ENCODE results near the gene PARD3B.

The PARD3B gene

DNA sequence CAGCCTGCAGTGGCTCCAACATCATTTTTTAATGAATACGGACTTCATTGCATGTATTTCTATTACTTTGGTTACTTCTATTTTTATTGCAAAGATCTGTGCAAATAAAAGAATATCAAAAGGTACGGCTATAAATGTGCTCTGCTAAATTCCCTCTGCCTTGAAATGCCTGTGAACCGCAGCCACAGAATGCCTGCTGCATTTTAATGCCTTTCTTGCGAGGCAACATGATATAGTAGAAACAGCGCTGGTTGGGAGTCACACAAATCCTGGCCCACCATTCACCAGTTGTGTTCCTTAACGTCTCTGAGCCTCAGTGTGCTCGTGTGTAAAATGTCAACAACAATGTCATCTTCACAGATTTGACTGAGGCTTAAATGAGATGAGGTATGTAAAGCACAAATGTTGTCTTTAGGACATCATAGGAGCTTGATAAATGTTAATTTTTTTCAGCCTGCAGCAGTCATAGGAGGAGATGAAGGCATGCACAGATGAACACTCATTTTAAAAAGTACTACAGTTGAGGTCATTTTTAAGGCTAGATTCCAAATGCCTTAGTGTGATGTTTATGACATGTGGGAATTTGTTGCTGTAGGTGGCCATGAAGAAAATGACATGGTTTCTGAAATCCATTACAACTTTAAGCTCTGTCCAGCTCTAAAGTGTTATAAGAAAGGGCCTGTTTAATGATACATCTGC, 949.4 kb downstream of the PARD3B start:
- DNase-seq = no peak

DNA sequence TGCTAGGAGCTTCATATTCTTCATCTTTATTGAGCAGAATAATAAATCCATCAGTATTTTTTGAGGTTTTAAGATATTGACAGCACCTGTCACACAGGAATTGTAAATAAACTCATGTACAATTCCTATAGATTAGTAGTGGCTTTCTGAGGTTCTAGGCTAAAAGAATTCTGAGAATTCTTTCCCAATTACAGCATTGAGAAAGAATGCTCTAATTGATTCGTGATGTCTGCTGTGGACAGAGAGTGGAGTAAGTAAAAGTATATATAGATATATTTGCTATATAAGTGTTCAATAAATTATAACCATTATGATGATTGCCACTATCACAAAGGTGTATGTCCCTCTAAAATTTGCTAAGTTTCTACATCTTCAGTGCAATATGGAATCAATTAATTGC, 950.5 kb downstream of the PARD3B start:
- DNase-seq = no peak

DNA sequence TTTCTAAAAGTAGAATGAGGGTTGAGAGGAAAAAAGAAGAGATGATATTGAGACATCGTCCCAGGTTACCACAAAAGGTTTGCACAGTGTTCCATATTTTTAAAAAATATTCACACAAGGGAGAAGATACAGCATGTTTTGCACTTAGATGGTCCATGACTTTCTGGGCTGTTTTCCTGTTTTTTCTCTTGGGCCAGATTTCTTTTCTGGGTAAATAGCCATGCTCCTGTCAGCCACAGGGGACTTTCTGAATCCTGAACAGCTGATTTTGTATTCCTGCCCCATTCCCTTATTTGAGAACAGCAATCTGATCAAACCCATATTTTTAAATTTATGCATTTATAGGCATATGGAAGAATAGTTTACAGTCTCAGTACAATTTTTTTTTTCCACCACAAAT, 951.1 kb downstream of the PARD3B start:
- DNase-seq = no peak

DNA sequence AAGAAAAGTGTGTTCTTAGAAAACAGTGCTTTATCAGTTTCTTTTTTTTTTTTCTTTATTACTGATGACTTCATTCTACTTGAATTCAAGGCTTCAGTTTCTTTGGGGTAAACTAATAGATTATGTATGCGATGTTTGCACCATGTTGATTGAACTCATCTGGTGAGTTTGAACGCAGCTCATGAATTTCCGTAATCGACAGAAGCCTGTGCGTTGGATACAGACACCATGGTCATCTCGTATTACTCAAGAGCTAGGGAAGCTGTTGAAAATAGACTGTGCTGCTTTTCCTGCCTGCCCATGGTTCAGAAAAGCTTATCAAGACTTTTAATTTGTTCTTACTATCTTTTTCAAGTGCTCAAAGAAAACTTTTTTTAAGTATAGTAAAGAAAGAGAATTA, 951.5 kb downstream of the PARD3B start:
- no peak for DNase-seq

DNA sequence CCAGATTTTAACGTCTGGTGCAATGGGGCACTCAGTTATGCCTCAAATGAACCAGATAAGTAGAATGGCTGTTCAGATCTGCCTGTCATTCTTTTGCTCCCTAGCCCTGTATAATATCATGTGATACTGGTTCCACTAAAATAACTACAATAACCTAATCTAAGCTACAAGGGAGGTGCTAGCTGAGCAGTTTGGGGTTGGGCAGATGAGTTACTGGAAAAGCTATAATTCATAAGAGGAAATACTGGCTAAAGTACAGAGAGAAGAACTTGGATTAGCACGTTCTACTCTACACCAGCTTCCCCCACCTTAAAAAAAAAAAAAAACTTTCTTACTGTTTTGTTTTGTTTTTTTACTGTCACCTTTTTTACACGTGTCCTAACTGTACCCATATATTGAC, 953.7 kb downstream of the PARD3B start:
- no peak for DNase-seq

DNA sequence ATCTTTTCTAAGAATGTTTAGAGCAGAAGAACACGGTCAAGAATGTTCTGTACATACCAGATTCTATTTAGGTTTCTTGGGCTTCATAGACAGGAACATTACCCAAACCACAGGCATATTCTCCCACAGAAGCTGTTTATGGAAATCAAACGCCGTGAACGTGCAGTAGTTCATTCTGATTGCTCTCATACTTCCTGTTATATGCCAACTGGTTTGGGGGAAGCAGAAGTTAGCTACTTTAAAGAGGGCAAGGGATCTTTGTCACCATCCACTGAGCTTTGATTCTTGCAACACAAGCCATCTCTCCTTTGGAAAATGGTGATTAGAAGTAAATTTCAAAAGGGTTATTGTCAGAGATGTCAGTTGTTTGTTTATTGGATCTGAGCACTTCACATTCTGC, 954.8 kb downstream of the PARD3B start:
- no peak for DNase-seq

DNA sequence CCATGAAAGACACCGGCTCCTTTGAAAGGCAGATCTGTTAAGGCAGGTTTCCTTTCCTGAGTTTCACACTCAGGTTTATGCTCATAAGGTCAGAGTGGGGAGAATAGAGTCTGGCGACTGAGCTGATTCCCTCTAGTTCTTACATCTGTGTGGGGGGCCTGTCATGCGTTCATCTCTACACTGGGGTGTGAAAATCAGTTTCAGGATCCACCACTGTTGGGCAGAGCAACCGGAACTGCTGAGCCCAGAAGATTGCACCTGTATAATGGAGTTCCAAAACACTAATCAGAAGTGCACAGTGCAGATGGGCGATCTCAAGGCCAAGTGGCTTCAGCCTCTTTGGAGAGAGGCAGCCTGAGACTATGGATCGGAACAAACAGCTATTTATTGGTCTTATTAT, 955.7 kb downstream of the PARD3B start:
- DNase-seq = no peak

DNA sequence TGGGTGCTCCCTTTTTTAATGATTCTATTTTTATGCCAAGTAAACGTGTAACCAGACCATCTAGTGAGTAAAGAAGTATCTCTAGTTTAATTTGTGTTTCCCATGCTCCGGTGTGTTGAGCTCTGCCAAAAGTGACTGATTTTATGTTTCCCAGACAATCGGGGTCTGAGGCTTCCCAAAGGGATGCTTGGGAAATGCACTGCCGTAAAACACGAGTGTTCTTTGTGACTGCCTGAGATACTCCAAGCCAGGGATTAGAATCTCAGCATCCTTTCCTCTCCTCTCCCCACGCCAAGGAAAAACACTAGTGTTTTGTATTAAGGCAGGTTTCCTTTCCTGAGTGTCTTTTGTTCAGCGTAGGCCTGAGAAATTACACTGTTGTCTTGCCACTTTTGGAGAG, 956.6 kb downstream of the PARD3B start:
- no peak for DNase-seq

DNA sequence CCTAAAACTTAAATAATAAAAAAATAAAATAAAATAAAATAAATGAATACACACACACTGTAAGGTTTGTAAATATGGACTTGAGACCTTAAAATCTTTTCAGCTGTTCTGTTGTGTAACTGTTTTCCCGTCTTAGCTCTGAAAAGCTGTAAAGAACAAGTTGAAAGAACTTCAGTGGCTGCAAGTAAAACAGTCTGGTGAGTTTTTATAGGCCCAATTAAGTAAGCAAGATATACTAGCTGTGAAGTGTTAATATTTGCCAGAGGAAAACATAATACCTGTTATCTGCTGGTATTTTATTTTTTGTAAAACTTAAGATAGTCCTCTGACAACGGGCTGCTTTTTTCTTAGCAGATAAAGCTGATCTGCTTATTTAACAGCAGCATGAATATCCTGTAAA, 960.1 kb downstream of the PARD3B start:
- DNase-seq = no peak

DNA sequence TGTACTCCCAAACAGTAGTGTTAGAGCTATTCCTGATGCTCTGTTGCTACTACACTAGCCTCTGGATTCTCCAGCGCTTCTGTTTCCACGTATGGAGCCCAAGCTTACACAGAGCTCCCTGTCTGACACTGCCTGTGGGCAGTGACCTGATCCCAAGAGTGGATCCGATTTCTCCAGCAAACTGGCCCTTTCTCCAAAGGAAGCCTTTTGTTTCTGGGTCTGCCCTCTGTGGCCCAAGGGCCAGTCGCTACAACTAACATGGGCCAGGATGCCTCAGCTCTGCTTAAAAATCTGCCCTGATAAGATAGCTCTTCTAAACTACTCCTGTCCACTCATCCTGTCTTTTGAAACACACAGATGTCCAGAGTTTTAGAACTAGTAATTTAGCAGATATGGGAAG, 964.4 kb downstream of the PARD3B start:
- no peak for DNase-seq

DNA sequence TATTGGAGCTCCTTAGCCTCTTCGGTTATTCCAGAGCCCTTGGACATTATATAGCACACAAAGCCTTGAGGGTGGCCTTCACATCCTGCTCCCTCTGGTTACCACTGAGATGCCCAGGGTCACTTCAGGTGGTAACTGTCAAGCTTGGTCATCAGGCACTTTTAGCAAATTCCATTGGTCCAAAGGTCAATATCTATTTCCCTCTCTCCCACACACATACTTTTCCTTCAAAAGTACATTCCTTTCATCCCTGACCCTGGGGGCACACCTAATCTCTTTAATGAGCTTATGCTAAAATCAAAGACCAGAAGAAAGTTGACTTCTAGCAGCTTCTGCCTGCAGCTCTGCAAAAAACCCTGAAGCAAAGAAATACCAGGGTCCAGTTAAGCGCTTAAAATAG, 965.1 kb downstream of the PARD3B start:
- DNase-seq = no peak

DNA sequence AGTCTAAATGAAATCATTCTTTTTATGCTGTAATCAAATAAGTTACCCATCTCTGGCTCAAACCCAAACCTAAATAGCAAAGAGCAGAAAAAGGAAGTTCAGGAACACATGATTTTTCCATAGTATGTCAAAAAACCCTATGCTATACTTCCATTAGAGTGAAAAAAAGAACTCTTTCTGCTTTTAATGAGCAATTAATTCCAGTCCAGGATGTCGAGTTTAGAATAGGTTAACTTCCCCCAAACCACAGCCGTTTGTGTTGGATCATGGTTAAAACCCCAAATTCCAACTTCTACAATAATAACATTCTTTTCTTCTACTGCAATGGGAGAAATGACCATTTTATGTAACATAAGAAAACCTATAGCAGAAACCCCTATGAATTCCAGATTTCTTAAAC, 965.9 kb downstream of the PARD3B start:
- no peak for DNase-seq

DNA sequence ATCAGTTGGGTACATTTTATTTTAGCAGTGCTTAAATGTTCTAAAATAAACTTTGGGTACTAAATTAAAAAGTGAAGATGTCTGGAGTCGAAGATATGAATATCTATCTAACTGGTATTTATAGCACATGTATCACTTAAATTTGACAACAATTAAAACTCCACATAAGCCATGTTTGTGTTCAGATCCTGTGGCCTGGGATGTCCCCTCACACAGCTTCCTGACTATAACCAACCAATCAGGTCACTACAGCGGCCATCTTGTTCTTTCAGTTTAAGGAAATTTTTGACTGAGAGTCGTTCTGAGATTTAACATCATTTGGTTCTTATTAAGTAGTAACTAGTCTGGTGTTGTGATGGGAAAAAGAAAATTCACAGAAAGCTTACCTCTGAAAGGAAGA, 966.4 kb downstream of the PARD3B start:
- no peak for DNase-seq

DNA sequence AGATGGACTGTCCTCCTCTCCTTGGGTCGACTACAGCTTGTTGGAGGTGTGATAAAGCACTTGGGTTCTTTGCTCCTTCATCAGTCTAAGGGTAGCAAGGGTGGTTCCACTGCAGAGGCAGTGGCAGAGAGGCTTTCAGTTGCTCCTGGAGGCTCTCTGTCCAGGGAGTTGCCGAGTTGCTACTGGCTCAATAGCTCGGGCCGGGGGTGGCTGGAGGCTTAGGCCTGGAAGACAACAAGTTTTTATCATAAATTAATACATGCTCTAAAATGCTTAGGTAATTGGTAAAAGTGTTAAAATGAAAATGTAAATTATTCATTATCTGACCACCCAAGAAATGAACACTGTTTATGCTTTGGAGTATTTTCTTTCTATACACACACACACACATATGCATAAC, 975.0 kb downstream of the PARD3B start:
- no peak for DNase-seq

DNA sequence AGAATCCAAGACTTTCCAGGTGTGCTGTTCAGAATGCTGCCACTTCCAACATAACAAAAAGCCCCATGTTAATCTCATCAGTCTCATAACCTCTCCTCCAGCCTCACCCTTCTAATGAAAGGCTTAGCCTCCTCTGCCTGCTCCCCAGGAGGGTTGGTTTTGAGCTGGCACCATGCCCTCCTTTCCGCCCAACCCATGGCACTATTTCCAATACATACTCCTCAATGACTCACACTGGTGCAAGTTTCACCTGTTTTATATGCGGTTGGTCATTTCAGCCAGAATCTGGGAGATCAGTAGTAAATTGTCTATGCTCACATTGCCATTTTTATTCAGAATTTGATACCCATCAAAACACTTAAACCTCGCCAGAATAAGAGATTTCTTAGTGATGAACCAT, 979.4 kb downstream of the PARD3B start:
- no peak for DNase-seq

DNA sequence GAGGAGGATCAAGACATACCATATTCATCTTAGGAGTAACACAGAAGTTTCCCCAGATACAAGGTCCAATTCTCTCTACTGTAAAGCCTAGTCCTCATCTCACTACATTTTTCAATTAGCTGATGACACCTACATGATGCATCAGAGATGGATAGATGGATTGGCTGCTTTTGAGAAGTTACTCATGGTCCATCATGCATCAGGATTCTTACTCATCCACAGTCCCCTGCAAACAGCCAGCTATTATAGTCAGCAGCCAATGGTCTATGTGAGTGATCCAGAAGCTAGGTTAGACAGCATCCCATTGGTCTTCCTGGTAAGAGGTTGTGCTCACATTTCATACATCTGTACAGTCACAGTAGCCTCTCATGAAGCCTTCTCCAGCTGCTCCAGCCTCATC, 982.5 kb downstream of the PARD3B start:
- no peak for DNase-seq

DNA sequence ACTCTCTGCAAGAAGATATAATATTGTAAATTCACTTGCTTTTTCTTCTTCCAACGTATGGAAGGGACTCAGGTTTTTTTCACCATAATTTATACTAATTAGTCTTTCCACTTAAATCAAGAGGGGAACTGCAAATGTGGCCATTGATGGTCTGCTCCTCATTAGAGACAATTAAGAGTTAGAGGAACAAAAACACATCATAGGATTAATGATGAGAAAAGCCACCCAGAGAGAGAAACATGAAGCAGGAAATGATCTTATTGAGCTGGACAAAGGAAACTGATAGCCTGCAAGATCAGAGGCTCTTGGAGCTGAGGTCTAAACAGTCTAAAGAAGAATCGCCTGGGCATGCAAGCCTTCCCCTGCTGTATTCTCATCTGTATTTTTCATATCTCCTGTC, 985.8 kb downstream of the PARD3B start:
- no peak for DNase-seq

DNA sequence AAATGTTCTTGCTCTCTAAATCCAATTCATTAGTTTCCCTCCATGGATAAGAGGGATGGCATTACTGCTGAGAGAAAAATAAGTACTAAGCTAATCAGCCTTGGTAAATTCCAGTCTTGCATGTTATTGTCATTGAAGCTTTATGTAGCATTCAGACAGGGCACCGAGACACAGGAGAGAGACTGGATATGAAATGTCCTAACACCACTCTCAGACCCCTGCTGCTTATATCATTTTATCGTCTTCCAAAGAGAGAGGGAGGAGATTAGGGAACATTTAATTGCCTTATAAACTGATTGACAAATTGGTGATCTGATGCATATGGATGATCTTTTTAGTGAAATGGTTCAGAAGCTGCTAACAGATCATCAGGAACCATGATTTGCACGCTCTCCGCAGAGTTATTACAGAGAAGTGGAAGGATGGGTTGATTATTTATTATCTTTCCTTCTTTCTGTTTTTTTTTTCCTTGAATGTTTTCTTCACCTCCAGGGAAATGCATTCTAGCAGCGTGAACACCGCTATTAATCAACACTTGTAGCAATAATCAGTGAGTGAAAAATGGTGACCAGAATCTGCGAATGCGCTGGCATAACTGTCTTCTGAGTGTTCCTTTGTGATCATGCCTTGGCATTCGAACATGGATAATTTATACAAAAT, 986.3 kb downstream of the PARD3B start:
- DNase-seq = no peak

DNA sequence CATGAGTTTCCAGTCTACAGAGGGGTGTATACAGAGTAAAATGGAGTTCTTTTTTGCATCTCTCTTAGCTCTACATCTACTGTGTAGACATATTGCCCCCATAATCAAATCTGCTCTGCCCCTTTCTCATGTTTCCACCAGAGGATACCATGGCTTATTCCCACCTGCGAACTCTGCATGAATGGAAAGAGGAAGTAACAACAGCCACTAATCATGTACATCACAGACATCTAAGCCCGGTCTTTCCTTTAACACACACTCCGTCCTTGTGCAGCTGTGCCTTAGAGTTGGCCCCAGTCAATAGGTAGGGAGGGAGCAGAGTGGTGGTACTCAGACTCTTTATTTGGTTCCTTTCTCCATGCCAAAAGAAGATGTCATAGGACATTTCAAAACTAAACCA, 989.7 kb downstream of the PARD3B start:
- DNase-seq = no peak

DNA sequence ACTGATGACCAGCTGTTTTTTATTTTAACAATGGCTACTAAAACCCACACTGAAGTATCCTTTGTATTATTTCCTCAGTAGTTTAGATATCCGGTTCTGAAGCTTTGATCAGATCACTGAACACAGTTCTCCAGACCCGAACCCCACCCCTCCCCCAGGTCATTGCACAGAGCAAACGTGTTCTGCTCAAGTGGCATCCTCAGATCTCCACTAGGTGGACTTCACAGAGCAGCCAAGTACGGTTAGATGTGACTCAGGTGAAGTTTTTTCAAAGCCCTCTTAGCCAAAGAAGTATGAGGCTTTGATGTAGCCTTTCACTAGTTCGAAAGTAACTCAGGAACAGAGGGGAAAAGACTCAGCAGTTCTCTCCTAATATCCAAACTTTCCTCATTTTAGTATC, 994.3 kb downstream of the PARD3B start:
- DNase-seq = no peak

DNA sequence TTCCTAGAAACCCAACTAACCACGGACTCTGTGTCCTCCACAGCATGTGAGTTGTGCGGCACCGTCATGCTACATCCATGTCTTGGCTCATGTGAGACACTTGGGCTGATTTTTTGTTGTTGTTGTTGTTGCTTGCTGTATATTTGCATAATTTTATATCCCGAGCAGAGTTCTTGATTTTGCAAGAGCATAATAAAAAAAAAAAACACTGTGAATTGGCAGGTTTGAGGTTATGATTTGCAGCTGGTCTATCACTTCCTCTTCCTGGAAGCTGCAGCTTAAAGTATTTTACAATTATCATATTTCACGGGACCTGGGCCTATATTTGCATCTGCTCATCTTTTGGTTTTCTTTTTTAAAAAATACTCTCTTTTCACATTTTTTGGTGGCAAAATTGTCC, 994.8 kb downstream of the PARD3B start:
- DNase-seq = no peak

DNA sequence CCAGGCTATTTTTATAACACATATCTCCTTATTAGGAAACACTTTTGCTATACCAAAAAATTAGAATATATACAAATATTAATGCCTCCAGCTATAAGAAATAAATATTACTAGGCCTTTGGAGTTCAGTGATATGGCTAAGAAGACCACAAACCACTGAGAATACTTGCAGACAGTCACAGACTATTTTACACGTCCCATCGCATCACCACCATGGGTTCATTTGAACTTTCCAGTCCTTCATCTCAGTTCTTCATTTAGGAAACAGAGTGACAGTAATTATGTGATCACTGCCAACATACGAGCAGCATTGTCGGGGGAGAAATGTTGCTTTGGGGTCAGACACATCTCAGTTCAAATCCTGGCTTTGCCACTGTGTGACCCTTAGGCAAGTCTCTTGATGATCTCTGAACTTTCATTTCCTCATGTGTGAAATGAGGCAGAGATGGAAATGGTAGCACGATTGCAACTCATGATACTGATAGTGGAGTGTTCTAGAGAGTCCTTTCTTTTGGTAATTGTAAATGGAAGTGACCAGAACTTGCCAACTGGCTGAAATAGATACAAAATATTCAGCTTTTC, 998.1 kb downstream of the PARD3B start:
- DNase-seq = no peak

DNA sequence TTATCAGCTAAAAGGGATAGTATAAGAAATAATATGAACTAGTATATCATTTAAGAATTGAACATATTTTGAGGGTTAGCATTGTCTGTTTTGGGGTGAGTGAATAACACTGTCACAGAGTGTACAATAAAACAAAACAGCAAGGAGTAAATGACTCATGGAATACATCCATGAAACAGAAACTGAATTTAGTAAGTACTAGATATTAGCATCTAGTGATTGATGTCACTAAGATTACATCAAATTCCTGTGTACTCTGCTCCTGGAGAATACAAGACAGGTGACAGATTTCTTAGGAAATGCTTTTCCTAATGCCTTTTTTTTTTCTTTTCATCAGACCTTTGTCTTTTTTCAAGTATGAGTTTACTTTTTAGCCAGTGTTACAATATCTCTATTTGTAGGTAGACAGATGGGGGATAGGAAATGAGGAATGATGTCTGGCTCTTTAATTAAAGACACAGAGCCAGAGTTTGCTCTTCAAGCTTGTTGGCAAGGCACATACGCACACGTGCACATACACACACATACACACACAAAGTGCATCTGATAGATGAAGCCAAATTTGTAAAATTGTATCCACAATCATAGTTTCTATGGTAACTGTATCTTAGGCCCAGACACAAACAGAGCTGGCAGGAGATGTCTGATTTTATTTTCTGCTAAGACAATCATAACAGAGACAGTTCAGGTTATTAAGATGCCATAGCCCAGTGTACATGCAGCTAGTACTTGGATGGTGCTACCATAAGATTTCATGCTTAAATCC, 998.8 kb downstream of the PARD3B start:
- DNase-seq = no peak
